Measurements from ENCODE around the gene PTGIR. TPM values are rescaled to one million over a fixed set of nuclear protein-coding genes. Genes with fewer than 3 reads are reported as not detected.
A peak's percentile ranks its signal among the peaks of the same experiment; 100 is the strongest.

Gene PTGIR
- total RNA-seq, 1 donor from 2014 or later = 12.6 TPM

- intact Hi-C loops (cut with DNase I) = no loop called here
- H3K9me3 ChIP-seq = no peaks in the 10 kb centered on the region
- no peak for TF ChIP-seq CTCF (IDR thresholded peaks at IDR 0.05)
- DNase-seq (no peak), ATAC-seq (no peak)
- no peak overlapping the region for H3K27ac ChIP-seq
- no peaks in the 10 kb centered on the region for H3K27me3 ChIP-seq
- H3K36me3 ChIP-seq = no peaks in the 10 kb centered on the region
- H3K4me1 ChIP-seq = no peaks in the 10 kb centered on the region
- H3K4me3 ChIP-seq = no peak overlapping the region
Measured at GRCh38 chr19:46578450-46578849, 46.4 kb downstream of the PTGIR start.

GRCh38 chr19:46574533-46574932 lies 50.4 kb downstream of the PTGIR start:
- intact Hi-C loops (cut with DNase I) = no loop called here
- Histone ChIP-seq H3K4me3 (no peak overlapping the region), H3K9me3 (no peaks in the 10 kb centered on the region), H3K4me1 (no peaks in the 10 kb centered on the region), H3K27me3 (no peaks in the 10 kb centered on the region), H3K27ac (no peak overlapping the region), H3K36me3 (no peaks in the 10 kb centered on the region)
- peak; percentile 38 for ATAC-seq
- TF ChIP-seq CTCF (IDR thresholded peaks at IDR 0.05) = no peak
- no peak for DNase-seq

GRCh38 chr19:46573679-46574498 lies 51.0 kb downstream of the PTGIR start:
- Histone ChIP-seq H3K9me3 (no peaks in the 10 kb centered on the region), H3K4me3 (no peak overlapping the region), H3K27ac (no peak overlapping the region), H3K27me3 (no peaks in the 10 kb centered on the region), H3K4me1 (no peaks in the 10 kb centered on the region), H3K36me3 (no peaks in the 10 kb centered on the region)
- TF ChIP-seq CTCF (IDR thresholded peaks at IDR 0.05) = no peak
- DNase-seq = no peak
- intact Hi-C loops (cut with DNase I) = no loop called here
- no peak for ATAC-seq

- no peak overlapping the region for H3K27ac ChIP-seq
- H3K36me3 ChIP-seq = no peaks in the 10 kb centered on the region
- no peaks in the 10 kb centered on the region for H3K27me3 ChIP-seq
- H3K9me3 ChIP-seq = no peaks in the 10 kb centered on the region
- ATAC-seq (peak; percentile 16), DNase-seq (no peak)
- no peak for TF ChIP-seq CTCF (IDR thresholded peaks at IDR 0.05)
- no peaks in the 10 kb centered on the region for H3K4me1 ChIP-seq
- no peak overlapping the region for H3K4me3 ChIP-seq
- intact Hi-C loops (cut with DNase I) = no loop called here
Measured at GRCh38 chr19:46571495-46571894, 53.4 kb downstream of the PTGIR start.

Other genes starting within 250 kb of the PTGIR start
- gene CCDC8, start 211.5 kb downstream of the PTGIR start, total RNA-seq = 8.9 TPM
- not detected for gene PNMA8C, start 196.2 kb downstream of the PTGIR start, total RNA-seq
- 1.8 TPM for gene PNMA8A, start 153.5 kb downstream of the PTGIR start, total RNA-seq
- 1.9 TPM for gene PNMA8B, start 129.2 kb downstream of the PTGIR start, total RNA-seq
- 142 TPM for gene CALM3, start 23.8 kb downstream of the PTGIR start, total RNA-seq
- gene GNG8, start 11.1 kb upstream of the PTGIR start, total RNA-seq = not detected
- gene DACT3, start 36.1 kb upstream of the PTGIR start, total RNA-seq = 10.0 TPM
- 58.9 TPM for gene PRKD2, start 92.0 kb upstream of the PTGIR start, total RNA-seq
- gene FKRP, start 121.0 kb upstream of the PTGIR start, total RNA-seq = 14.2 TPM
- gene STRN4, start 121.4 kb upstream of the PTGIR start, total RNA-seq = 68.5 TPM
- gene SLC1A5, start 163.5 kb upstream of the PTGIR start, total RNA-seq = 133 TPM
- 101 TPM for gene AP2S1, start 225.8 kb upstream of the PTGIR start, total RNA-seq
- gene ARHGAP35, start 235.9 kb upstream of the PTGIR start, total RNA-seq = 63.8 TPM